ENCODE results near the gene SPANXN5.
"Not testable (repeated sequence)": the region's sequence is repeated elsewhere in the genome, so short reads cannot be mapped to it uniquely, and the experiment has no call there.

SPANXN5 gene

GRCh38 chrX:52797327-52797726 is at the start of gene SPANXN5:
TSS of gene SPANXN5 (minus strand) at chrX:52797427. CDS start at chrX:52797348, 79 bp downstream.
- DNase-seq, result not testable (repeated sequence)

DNA sequence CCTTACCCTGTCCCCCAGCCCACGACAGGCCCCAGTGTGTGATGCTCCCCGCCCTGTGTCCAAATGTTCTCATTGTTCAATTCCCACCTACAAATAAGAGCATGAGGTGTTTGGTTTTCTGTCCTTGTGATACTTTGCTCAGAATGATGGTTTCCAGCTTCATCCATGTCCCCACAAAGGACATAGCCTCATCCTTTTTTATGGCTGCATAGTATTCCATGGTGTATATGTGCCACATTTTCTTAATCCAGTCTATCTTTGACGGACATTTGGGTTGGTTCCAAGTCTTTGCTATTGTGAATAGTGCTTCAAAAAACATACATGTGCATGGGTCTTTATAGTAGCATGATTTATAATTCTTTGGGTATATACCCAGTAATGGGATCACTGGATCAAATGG is 46.4 kb upstream of the SPANXN5 start:
- DNase-seq, result not testable (repeated sequence)

DNA sequence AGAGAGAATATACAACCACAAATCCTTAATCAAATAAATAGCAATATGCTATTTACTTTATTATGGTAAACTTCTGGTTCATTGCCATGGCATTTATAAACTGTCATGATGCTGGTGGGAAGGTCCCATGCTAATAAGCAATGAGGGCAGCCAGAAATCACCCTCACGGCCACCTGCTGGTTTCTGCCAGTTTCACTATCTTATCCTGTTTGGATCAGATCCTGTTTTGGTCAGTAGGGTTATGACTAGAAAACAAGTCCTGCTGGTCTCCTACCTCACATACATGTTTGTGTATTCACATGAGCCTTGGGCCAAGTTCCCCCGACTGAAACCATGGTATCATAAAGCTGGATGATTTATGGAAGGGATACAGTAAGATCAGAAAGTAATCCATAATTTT is 41.9 kb upstream of the SPANXN5 start:
- DNase-seq, result no peak

- DNase-seq, result no peak
Observed at GRCh38 chrX:52830551-52830950, 33.3 kb upstream of the SPANXN5 start.

- DNase-seq, result no peak
Observed at GRCh38 chrX:52824608-52825007, 27.4 kb upstream of the SPANXN5 start.

DNA sequence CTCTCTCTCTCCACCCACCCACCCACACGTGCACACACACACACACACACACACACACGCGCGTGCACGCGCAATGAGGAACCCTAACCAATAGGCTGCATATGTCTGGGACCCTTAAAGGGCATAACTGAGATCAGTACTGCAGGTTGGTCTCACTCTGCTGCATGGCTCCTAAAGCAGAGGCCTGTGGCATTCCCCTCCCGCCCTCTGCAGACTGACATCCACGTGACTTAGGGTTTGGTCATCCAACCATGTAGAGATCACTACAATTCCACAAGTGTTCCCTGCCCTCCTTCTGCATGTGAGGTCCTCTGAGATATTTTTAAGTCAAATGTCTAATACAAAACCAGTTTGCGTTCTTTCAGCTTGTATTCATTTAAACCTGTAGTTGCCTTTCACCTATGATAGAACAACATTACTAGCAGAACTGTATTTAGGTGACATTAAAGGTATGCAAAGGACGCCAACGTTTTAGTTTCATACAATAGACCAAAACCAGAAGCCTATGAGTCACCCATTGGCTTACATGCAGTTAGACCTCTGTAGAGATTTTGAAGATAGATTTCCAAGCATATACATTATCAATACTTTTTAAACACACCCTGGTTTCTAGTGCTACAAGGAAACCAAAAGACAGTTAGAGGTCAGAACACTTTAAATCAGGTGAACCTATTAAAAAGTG is 24.0 kb upstream of the SPANXN5 start:
- DNase-seq, result no peak

- DNase-seq, result no peak
Observed at GRCh38 chrX:52819788-52820187, 22.6 kb upstream of the SPANXN5 start.

DNA sequence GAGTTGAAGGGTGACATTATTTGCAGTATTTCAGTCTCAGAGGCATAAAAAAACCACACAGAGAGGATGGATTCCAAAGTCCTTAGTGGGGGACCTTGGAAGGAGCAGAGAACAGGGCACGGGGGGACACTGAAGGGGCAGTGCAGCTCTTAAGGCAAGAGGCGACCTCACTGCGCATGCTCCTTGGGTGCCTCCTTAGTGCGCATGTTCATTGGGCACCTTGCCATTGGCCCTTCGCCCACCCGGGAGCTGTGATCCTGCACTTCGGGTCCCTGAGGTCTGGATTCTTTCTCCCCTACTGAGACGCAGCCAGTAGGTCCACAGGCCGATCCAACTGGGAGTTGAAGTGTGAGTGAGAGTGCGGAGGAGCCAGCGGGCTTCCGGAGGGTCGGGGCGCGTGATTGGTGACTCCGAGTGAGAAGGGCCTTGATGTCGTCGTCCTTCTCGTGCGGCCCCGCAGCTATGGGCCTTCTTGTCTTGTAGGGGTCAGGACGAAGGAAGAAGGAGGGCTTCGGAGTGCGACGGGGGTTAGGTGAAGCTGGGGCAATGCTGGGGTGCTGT is 13.9 kb upstream of the SPANXN5 start, which contains the start of gene XAGE5:
Gene XAGE5, plus strand, starts transcription at position 223 of the 561 bp plus-strand sequence. CDS start 1,280 bp downstream, outside the sequence.
- DNase-seq, result no peak

DNA sequence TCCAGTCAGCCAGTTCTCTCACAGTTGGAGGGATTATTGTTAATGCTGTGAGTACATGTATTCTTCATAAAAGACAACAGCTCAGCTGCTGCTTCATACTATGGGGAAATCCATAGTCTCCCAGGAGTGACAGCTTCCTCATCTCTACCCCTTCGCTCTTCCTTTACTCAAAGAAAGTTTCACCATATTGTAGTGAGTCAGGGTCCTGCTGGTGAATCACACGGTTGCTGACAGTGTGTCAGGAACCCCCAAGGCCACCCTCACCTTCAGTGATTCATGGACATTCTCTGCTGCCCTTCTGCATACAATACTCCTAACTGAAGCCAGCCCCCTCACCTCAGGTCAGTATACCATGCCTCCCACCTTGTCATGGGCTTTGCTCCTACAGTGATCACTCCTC is 7.6 kb upstream of the SPANXN5 start:
- not testable (repeated sequence) for DNase-seq

GRCh38 chrX:52773504-52773903 is 23.7 kb downstream of the SPANXN5 start:
- not testable (repeated sequence) for DNase-seq

- DNase-seq, result not testable (repeated sequence)
Observed at GRCh38 chrX:52765983-52766382, 31.2 kb downstream of the SPANXN5 start.

GRCh38 chrX:52750952-52751351 is 46.3 kb downstream of the SPANXN5 start, which contains the start of gene SSX2B:
TSS of gene SSX2B (plus strand) at chrX:52751252. CDS start at chrX:52752681, 1,429 bp downstream.
- DNase-seq, result not testable (repeated sequence)
